Measurements from ENCODE around the gene ANGPTL3.
"Not testable (repeated sequence)": the region's sequence is repeated elsewhere in the genome, so short reads cannot be mapped to it uniquely, and the experiment has no call there.

Gene ANGPTL3

GRCh38 chr1:62597281-62597680, at the start of gene ANGPTL3:
TSS of gene ANGPTL3 (plus strand) at chr1:62597520. CDS start at chr1:62597567, 47 bp downstream.
- Histone ChIP-seq H3K4me1 (ENCODE audit: control insufficient read depth in 1 of 2, insufficient read depth in 2 of 2, low read length in 2 of 2) (no peaks in the 10 kb centered on the region), H3K27ac (ENCODE audit: low read depth, low read length) (no peak within 1 kb of the TSS), H3K9me3 (ENCODE audit: control insufficient read depth in 1 of 2, low read length in 2 of 2) (no peaks in the 10 kb centered on the region), H3K27me3 (ENCODE audit: control insufficient read depth in 1 of 2, insufficient read depth in 2 of 2, low read length in 2 of 2) (no peaks in the 10 kb centered on the region), H3K9ac (ENCODE audit: low read depth in 1 of 2, low read length in 2 of 2) (no peak within 1 kb of the TSS), H3K36me3 (ENCODE audit: control insufficient read depth in 1 of 2, insufficient read depth in 2 of 2, low read length in 2 of 2) (no peaks in the 10 kb centered on the region), H3K4me3 (ENCODE audit: low read depth in 1 of 2, low read length in 2 of 2) (no peak within 1 kb of the TSS)

- Histone ChIP-seq H3K4me1 (ENCODE audit: control insufficient read depth in 1 of 2, insufficient read depth in 2 of 2, low read length in 2 of 2) (no peaks in the 10 kb centered on the region), H3K27ac (ENCODE audit: low read depth, low read length) (no peak overlapping the region), H3K9ac (ENCODE audit: low read depth in 1 of 2, low read length in 2 of 2) (no peak overlapping the region), H3K9me3 (ENCODE audit: control insufficient read depth in 1 of 2, low read length in 2 of 2) (no peaks in the 10 kb centered on the region), H3K36me3 (ENCODE audit: control insufficient read depth in 1 of 2, insufficient read depth in 2 of 2, low read length in 2 of 2) (peaks cover 4 to 12% of the 10 kb centered on the region in 2 donors), H3K4me3 (ENCODE audit: low read depth in 1 of 2, low read length in 2 of 2) (no peak overlapping the region), H3K27me3 (ENCODE audit: control insufficient read depth in 1 of 2, insufficient read depth in 2 of 2, low read length in 2 of 2) (no peaks in the 10 kb centered on the region)
Measured at GRCh38 chr1:62561306-62561705, 36.0 kb upstream of the ANGPTL3 start.

- not testable (repeated sequence) for H3K4me3 ChIP-seq (ENCODE audit: low read depth in 1 of 2, low read length in 2 of 2); H3K9ac ChIP-seq (ENCODE audit: low read depth in 1 of 2, low read length in 2 of 2); H3K36me3 ChIP-seq (ENCODE audit: control insufficient read depth in 1 of 2, insufficient read depth in 2 of 2, low read length in 2 of 2); H3K4me1 ChIP-seq (ENCODE audit: control insufficient read depth in 1 of 2, insufficient read depth in 2 of 2, low read length in 2 of 2); H3K9me3 ChIP-seq (ENCODE audit: control insufficient read depth in 1 of 2, low read length in 2 of 2); H3K27me3 ChIP-seq (ENCODE audit: control insufficient read depth in 1 of 2, insufficient read depth in 2 of 2, low read length in 2 of 2); H3K27ac ChIP-seq (ENCODE audit: low read depth, low read length)
Measured at GRCh38 chr1:62567182-62567581, 30.1 kb upstream of the ANGPTL3 start.

GRCh38 chr1:62567926-62568325, 29.4 kb upstream of the ANGPTL3 start:
- not testable (repeated sequence) for H3K27me3 ChIP-seq (ENCODE audit: control insufficient read depth in 1 of 2, insufficient read depth in 2 of 2, low read length in 2 of 2); H3K4me1 ChIP-seq (ENCODE audit: control insufficient read depth in 1 of 2, insufficient read depth in 2 of 2, low read length in 2 of 2); H3K9ac ChIP-seq (ENCODE audit: low read depth in 1 of 2, low read length in 2 of 2); H3K36me3 ChIP-seq (ENCODE audit: control insufficient read depth in 1 of 2, insufficient read depth in 2 of 2, low read length in 2 of 2); H3K4me3 ChIP-seq (ENCODE audit: low read depth in 1 of 2, low read length in 2 of 2); H3K9me3 ChIP-seq (ENCODE audit: control insufficient read depth in 1 of 2, low read length in 2 of 2); H3K27ac ChIP-seq (ENCODE audit: low read depth, low read length)

GRCh38 chr1:62571517-62571916, 25.8 kb upstream of the ANGPTL3 start:
- H3K27me3 ChIP-seq (ENCODE audit: control insufficient read depth in 1 of 2, insufficient read depth in 2 of 2, low read length in 2 of 2); H3K9me3 ChIP-seq (ENCODE audit: control insufficient read depth in 1 of 2, low read length in 2 of 2); H3K4me3 ChIP-seq (ENCODE audit: low read depth in 1 of 2, low read length in 2 of 2); H3K36me3 ChIP-seq (ENCODE audit: control insufficient read depth in 1 of 2, insufficient read depth in 2 of 2, low read length in 2 of 2); H3K4me1 ChIP-seq (ENCODE audit: control insufficient read depth in 1 of 2, insufficient read depth in 2 of 2, low read length in 2 of 2); H3K9ac ChIP-seq (ENCODE audit: low read depth in 1 of 2, low read length in 2 of 2); H3K27ac ChIP-seq (ENCODE audit: low read depth, low read length): not testable (repeated sequence)

- Histone ChIP-seq H3K4me3 (ENCODE audit: low read depth in 1 of 2, low read length in 2 of 2) (no peak overlapping the region), H3K9ac (ENCODE audit: low read depth in 1 of 2, low read length in 2 of 2) (no peak overlapping the region), H3K36me3 (ENCODE audit: control insufficient read depth in 1 of 2, insufficient read depth in 2 of 2, low read length in 2 of 2) (peaks cover 0 to 10% of the 10 kb centered on the region in 2 donors), H3K9me3 (ENCODE audit: control insufficient read depth in 1 of 2, low read length in 2 of 2) (peaks cover 5% of the 10 kb centered on the region in 2 donors), H3K27me3 (ENCODE audit: control insufficient read depth in 1 of 2, insufficient read depth in 2 of 2, low read length in 2 of 2) (no peaks in the 10 kb centered on the region), H3K4me1 (ENCODE audit: control insufficient read depth in 1 of 2, insufficient read depth in 2 of 2, low read length in 2 of 2) (no peaks in the 10 kb centered on the region), H3K27ac (ENCODE audit: low read depth, low read length) (no peak overlapping the region)
Measured at GRCh38 chr1:62572476-62572875, 24.8 kb upstream of the ANGPTL3 start.

- H3K27ac ChIP-seq (ENCODE audit: low read depth, low read length), result no peak overlapping the region
- peaks cover 0 to 10% of the 10 kb centered on the region in 2 donors for H3K36me3 ChIP-seq (ENCODE audit: control insufficient read depth in 1 of 2, insufficient read depth in 2 of 2, low read length in 2 of 2)
- no peaks in the 10 kb centered on the region for H3K27me3 ChIP-seq (ENCODE audit: control insufficient read depth in 1 of 2, insufficient read depth in 2 of 2, low read length in 2 of 2)
Measured at GRCh38 chr1:62573675-62574074, 23.6 kb upstream of the ANGPTL3 start.

GRCh38 chr1:62585469-62586155, 11.7 kb upstream of the ANGPTL3 start:
- Histone ChIP-seq H3K27me3 (ENCODE audit: control insufficient read depth in 1 of 2, insufficient read depth in 2 of 2, low read length in 2 of 2) (no peaks in the 10 kb centered on the region), H3K27ac (ENCODE audit: low read depth, low read length) (no peak overlapping the region), H3K9ac (ENCODE audit: low read depth in 1 of 2, low read length in 2 of 2) (no peak overlapping the region), H3K9me3 (ENCODE audit: control insufficient read depth in 1 of 2, low read length in 2 of 2) (no peaks in the 10 kb centered on the region), H3K4me3 (ENCODE audit: low read depth in 1 of 2, low read length in 2 of 2) (no peak overlapping the region), H3K36me3 (ENCODE audit: control insufficient read depth in 1 of 2, insufficient read depth in 2 of 2, low read length in 2 of 2) (peaks cover 0 to 5% of the 10 kb centered on the region in 2 donors), H3K4me1 (ENCODE audit: control insufficient read depth in 1 of 2, insufficient read depth in 2 of 2, low read length in 2 of 2) (no peaks in the 10 kb centered on the region)

More at GRCh38 chr1:62573675-62574074, 23.6 kb upstream of the ANGPTL3 start:
- no peak overlapping the region for H3K4me3 ChIP-seq (ENCODE audit: low read depth in 1 of 2, low read length in 2 of 2)
- peaks cover 5% of the 10 kb centered on the region in 2 donors for H3K9me3 ChIP-seq (ENCODE audit: control insufficient read depth in 1 of 2, low read length in 2 of 2)
- H3K9ac ChIP-seq (ENCODE audit: low read depth in 1 of 2, low read length in 2 of 2), result no peak overlapping the region
- no peaks in the 10 kb centered on the region for H3K4me1 ChIP-seq (ENCODE audit: control insufficient read depth in 1 of 2, insufficient read depth in 2 of 2, low read length in 2 of 2)

- peaks cover 0 to 2% of the 10 kb centered on the region in 2 donors for H3K36me3 ChIP-seq (ENCODE audit: control insufficient read depth in 1 of 2, insufficient read depth in 2 of 2, low read length in 2 of 2)
- no peak overlapping the region for H3K27ac ChIP-seq (ENCODE audit: low read depth, low read length)
- H3K4me1 ChIP-seq (ENCODE audit: control insufficient read depth in 1 of 2, insufficient read depth in 2 of 2, low read length in 2 of 2), result no peaks in the 10 kb centered on the region
- no peaks in the 10 kb centered on the region for H3K27me3 ChIP-seq (ENCODE audit: control insufficient read depth in 1 of 2, insufficient read depth in 2 of 2, low read length in 2 of 2)
- no peak overlapping the region for H3K9ac ChIP-seq (ENCODE audit: low read depth in 1 of 2, low read length in 2 of 2)
- H3K9me3 ChIP-seq (ENCODE audit: control insufficient read depth in 1 of 2, low read length in 2 of 2), result no peaks in the 10 kb centered on the region
- no peak overlapping the region for H3K4me3 ChIP-seq (ENCODE audit: low read depth in 1 of 2, low read length in 2 of 2)
Measured at GRCh38 chr1:62588000-62588399, 9.3 kb upstream of the ANGPTL3 start.

- no peaks in the 10 kb centered on the region for H3K4me1 ChIP-seq (ENCODE audit: control insufficient read depth in 1 of 2, insufficient read depth in 2 of 2, low read length in 2 of 2)
- H3K9ac ChIP-seq (ENCODE audit: low read depth in 1 of 2, low read length in 2 of 2), result no peak overlapping the region
- no peaks in the 10 kb centered on the region for H3K9me3 ChIP-seq (ENCODE audit: control insufficient read depth in 1 of 2, low read length in 2 of 2)
- H3K36me3 ChIP-seq (ENCODE audit: control insufficient read depth in 1 of 2, insufficient read depth in 2 of 2, low read length in 2 of 2), result no peaks in the 10 kb centered on the region
- no peak overlapping the region for H3K4me3 ChIP-seq (ENCODE audit: low read depth in 1 of 2, low read length in 2 of 2)
- no peaks in the 10 kb centered on the region for H3K27me3 ChIP-seq (ENCODE audit: control insufficient read depth in 1 of 2, insufficient read depth in 2 of 2, low read length in 2 of 2)
- H3K27ac ChIP-seq (ENCODE audit: low read depth, low read length), result no peak overlapping the region
Measured at GRCh38 chr1:62589321-62589720, 8.0 kb upstream of the ANGPTL3 start.
